GM19351 (cell line): ENCODE measurements around the gene IQUB.
"Not testable (repeated sequence)": the region's sequence is repeated elsewhere in the genome, so short reads cannot be mapped to it uniquely, and the experiment has no call there.

Experiments used
- ATAC-seq: cut with Tn5 transposase; IDR thresholded peaks from one replicate; pipeline ENCODE4 v1.9.1; 2021; ENCODE audit warnings: mild to moderate bottlenecking, moderate library complexity; ENCODE audit not compliant: unreplicated experiment

IQUB gene

DNA sequence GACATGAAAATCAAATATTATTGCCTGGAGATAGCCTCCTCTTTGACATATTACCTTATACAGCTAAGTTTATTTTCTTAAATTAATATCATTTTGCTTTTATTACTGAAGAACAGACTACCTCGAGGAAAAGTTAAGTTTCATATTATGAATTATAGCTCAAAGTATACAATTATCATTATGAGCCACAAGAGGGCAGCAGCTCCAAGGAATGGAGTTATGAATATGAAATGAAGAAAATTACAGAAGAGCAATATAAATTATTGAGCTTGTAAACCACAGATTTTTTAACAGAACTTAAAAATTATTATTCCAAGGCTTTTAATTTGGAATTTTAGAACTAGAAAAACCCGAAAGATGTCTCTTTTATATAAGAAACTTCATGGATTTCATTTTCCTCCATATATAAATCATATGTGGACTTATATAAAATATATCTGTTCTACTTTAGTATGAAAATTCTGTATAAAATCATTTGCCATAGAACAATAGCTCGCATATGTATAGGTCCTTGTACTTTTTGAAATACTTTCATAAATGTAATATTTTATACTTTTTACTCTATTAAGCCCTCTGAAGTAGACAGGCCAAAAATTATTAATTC, 40.1 kb downstream of the IQUB start:
- peak; percentile 68 for ATAC-seq

GRCh38 chr7:123492485-123492884, 41.9 kb downstream of the IQUB start:
- ATAC-seq: peak; percentile 80

- no peak for ATAC-seq
Measured at GRCh38 chr7:123485721-123486120, 48.7 kb downstream of the IQUB start.

GRCh38 chr7:123485187-123485586, 49.2 kb downstream of the IQUB start:
- no peak for ATAC-seq

- no peak for ATAC-seq
Measured at GRCh38 chr7:123484199-123484598, 50.2 kb downstream of the IQUB start.

- ATAC-seq: no peak
Measured at GRCh38 chr7:123480107-123480506, 54.3 kb downstream of the IQUB start.

GRCh38 chr7:123478056-123478455, 56.3 kb downstream of the IQUB start:
- not testable (repeated sequence) for ATAC-seq

- no peak for ATAC-seq
Measured at GRCh38 chr7:123472750-123473445, 61.5 kb downstream of the IQUB start.

- ATAC-seq: no peak
Measured at GRCh38 chr7:123472327-123472726, 62.1 kb downstream of the IQUB start.

GRCh38 chr7:123468303-123468702, 66.1 kb downstream of the IQUB start:
- ATAC-seq: no peak

DNA sequence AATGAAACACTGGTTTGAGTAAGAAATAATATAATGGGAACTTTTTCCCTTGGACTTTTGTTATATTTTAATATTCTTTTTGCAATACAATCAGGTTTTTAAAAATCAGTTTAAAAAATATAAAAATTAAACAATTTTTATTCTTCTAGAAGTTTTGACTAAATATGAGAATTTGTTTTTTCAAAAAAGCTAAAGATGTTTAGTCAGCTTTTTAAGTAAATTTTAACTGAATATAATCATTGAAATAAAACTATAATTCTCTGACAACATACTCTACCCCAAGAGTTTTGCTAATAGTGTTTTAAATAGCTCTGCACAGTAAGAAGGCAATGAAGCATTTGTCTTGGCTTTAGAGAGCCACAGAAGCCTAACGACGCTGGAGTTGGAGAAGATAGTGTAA, 70.5 kb downstream of the IQUB start:
- no peak for ATAC-seq

DNA sequence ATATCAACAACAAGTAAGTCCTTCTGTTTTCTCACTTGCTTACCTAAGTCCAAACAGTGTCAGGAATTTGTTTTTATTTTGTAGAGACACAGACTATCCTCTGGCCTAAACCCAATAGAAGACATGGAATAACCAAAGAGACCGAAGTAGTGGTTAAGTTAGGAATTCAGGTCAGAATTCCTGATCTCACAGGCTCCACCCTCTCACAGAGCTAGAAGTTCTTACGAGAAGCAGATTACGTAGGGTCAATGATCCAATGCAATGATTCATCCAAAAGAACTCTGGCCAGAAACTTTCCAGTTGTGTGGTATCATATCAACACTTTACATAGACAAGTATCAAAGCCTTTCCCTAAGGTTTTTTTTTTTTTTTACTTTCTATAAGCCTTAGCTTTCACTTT, 73.8 kb downstream of the IQUB start:
- no peak for ATAC-seq

DNA sequence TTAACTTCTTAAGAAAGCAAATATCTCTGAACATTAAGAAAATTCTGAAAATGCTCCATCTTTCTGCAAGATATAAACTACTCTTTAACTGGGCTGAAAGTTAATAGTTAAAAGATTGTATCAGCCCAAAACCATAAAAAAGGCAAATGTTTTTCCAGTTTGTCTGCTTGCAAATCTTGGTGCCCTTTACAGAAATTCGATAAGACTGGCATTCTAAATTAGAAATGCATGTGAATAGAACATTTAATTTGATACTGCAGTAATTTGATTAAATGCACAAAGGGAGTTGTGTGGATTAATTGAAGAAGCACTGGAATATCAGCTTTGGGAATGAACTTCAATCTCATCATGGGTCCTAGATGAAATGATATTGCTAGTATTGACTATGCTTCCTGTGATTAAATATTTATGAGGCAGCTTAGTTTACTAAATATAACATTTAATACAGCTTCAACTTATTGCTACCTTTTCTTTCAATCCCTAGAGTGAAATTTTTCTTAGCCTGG, 78.4 kb downstream of the IQUB start:
- no peak for ATAC-seq

DNA sequence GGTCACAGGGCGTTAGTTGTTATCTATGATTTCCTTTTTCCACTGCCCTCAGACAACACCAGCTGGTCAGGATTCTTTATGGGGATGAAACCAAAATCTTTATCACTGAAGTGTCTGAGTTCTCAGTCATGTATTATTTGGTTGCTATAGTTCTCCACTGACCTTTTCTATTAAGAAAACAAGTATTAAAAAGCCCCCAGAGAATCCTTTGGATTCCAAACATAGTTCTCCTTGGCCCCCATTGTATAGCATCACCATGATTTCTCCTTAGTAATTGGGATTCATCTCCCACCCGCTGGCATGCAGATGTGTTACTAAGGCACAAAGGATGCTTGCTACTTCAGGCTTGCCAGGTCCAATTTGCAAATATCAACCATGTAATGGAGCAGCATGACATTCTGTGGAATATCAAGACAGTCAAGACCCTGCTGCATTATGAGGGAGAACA, 94.3 kb downstream of the IQUB start:
- ATAC-seq: no peak

GRCh38 chr7:123439191-123439590, 95.2 kb downstream of the IQUB start:
- ATAC-seq: no peak

DNA sequence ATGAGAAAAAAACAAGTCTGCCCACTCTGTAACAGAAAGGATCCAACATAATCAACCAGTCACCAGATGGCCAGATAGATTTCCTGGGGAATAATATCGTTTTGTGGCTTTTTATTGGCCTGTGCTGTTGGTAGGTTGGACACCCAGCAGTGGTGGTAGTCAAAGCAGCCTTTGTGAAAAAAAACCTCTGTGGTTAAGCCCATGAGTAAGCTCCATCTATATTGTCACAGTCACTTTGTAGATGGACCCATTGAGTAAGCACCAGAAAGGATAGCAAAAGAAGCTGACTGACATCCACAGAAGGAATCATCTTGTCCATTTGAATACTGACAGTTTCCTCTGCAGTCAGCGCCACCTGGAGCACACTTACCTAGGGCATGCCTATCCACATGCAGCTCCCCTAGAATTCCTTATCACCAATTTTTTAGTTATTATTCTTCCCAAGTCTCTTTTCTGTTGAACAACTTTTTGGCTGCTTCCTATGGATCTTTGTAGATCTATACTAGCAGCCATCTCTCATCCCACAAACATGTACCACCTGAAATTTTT, 96.9 kb downstream of the IQUB start:
- no peak for ATAC-seq

DNA sequence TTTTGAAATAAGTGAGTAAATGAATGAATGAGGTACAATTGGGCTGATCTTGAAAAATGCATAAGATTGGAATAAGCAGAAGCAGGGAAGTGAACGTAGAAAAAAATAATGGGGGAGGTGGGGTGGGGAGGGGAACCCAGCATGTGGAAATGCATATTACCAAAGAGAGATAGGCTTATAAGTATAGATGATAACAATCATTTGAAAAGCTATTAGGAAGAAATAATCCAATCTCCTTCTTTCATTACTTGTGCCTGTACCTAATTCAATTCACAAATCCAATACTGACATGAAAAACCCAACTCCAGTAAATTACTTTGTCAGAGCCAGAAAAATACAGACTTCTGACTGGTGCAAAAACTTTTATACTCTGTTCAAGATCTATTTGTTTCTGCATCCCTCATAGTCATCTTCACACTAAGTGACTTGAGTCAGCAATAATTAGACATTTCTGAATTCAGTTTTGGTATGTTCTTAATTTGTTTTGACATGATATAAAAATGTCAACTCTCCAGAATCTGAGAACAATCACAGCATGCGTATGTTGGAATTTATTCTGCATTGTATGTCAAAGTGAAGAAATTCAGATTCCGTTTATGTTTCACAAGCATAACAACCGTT, 99.2 kb downstream of the IQUB start:
- ATAC-seq: no peak

GRCh38 chr7:123433665-123434064, 100.7 kb downstream of the IQUB start:
- ATAC-seq: no peak

DNA sequence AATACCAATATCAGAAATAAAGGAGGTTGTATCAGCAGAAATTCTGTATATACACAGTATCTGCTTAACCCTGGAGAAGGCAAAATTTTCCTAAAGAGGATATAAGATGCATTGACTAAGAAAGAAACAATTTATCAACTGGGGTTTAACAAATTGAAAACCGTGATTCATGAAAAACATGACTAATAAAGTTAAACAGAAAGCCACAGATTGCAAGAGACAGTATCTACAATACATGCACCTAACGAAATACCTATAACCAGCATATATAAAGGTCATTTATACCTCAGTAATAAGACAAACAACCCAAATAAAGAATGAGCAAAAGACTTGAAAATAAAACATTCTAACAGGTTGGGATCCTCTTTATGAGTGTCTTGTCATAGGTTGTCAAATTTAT, 101.8 kb downstream of the IQUB start:
- ATAC-seq: no peak

DNA sequence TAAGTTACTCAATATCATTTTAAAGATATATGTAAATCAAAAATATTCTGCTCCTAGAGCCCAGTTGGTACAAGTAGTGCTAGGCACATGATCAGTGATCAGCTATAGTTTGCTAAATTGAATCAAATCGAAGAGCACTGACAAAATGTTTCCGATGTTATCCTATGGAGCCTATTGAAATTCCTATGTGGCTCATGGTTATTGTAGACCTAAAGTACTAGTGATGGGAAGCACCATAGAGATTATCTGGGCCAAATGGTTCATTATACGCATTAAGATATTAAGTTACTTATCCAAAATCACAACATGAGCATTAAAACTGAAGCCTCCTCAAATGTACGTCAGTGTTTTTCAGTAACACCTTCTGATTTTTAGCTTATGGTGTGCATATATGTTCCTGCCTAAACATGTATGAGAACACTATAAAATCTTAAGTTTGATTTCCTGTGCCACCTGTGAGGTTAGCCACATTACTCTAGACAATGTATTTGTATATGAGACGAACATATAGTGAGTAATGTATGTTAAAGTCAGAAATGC, 103.2 kb downstream of the IQUB start:
- no peak for ATAC-seq

DNA sequence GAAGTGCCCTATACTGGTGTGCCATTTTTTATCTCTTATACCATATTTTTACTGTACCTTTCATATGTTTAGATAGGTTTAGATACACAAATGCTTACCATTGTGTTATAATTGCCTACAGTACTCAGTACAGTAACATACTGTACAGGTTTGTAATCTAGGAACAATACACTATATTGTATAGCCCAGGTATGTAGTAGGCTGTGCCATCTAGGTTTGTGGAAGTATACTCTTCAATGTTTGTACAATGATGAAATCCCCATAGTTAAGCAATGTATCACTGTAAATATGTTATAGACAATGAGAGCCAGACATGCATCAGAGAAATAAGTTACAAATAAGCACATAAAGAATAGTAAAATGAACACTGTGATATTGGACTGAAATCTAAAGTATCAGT, 109.1 kb downstream of the IQUB start:
- ATAC-seq: no peak

DNA sequence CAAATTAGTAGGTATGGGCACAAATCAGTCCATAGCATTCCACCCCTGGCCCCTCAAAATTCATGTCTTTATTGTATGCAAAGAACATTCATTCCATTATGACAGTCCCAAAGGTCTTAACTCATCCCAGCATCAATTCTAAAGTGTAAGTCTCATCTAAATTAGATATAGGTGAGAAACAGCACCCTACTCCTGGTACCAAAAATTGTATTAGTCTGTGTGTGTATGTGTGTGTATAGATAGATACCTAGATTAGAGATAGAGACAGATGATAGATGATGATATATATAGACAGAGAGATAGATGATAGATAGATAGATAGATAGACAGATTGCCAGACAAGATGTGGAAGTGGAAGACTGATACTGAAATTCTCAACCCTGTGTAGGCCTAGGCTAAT, 109.9 kb downstream of the IQUB start:
- ATAC-seq: no peak
